ENCODE data around the gene KRTAP5-8. TPM values are rescaled to one million over a fixed set of nuclear protein-coding genes. Genes with fewer than 3 reads are reported as not detected.
"Not testable (repeated sequence)": the region's sequence is repeated elsewhere in the genome, so short reads cannot be mapped to it uniquely, and the experiment has no call there.

KRTAP5-8 gene
- total RNA-seq, 2 experiments from 2014 or later, result 0.24 TPM; not detected in 1

DNA sequence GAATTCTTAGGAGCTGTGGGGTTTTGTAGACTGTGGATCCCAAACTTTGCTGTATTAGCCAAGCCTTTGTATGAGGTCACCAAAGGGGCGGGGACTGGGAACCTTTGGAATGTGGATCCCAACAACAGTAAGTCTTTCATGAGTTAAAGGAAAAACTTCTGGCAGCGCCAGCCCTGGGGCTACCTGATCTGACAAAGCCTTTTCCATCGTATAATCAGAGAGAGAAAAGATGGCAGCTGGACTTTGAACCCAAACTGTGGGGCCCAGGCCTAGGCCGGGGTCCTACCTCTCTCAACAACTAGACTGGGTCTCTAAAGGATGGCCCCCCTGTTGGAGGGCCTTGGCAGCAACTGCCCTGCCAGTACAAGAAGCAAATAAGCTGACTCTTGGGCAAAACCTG is 50.5 kb downstream of the KRTAP5-8 start:
- DNase-seq; H3K4me1 Mint-ChIP-seq (ENCODE audit: low read depth); H3K27me3 Mint-ChIP-seq (ENCODE audit: low read depth); POLR2A ChIA-PET; CTCF ChIA-PET; H3K27ac Mint-ChIP-seq; ATAC-seq; H3K9me3 Mint-ChIP-seq (ENCODE audit: insufficient read depth); H3K4me3 Mint-ChIP-seq; H3K36me3 Mint-ChIP-seq (ENCODE audit: low read depth): not testable (repeated sequence)

Other genes with a start within 250 kb of the KRTAP5-8 start
- 10 to 100 TPM; 57.9 to 58.8 TPM for gene DHCR7, start 89.6 kb upstream of the KRTAP5-8 start, total RNA-seq
- 100 to 1,000 TPM; 118 to 127 TPM for gene NADSYN1, start 84.8 kb upstream of the KRTAP5-8 start, total RNA-seq
- not detected for gene KRTAP5-7, start 10.8 kb upstream of the KRTAP5-8 start, total RNA-seq
- gene KRTAP5-9, start 10.4 kb downstream of the KRTAP5-8 start, total RNA-seq, result not detected
- gene KRTAP5-10, start 27.5 kb downstream of the KRTAP5-8 start, total RNA-seq, result not detected
- gene KRTAP5-11, start 44.9 kb downstream of the KRTAP5-8 start, total RNA-seq, result not detected